ENCODE results near the gene UGT1A9. TPM values are rescaled to one million over a fixed set of nuclear protein-coding genes. Genes with fewer than 3 reads are reported as not detected.
"Not testable (repeated sequence)": the region's sequence is repeated elsewhere in the genome, so short reads cannot be mapped to it uniquely, and the experiment has no call there.

The UGT1A9 gene
- total and polyA plus RNA-seq, 4 donors, result not detected

GRCh38 chr2:233651430-233651829, 20.3 kb upstream of the UGT1A9 start:
- TF ChIP-seq CTCF (IDR thresholded peaks at IDR 0.05; ENCODE audit: control extremely low read depth, extremely low read depth), result no peak
- Histone ChIP-seq H3K36me3 (ENCODE audit: control insufficient read depth in 4 of 4, insufficient read depth in 4 of 4, low read length in 4 of 4) (no peaks in the 10 kb centered on the region), H3K27me3 (ENCODE audit: control insufficient read depth in 3 of 3, insufficient read depth in 3 of 3, low read length in 2 of 3) (no peaks in the 10 kb centered on the region), H3K4me3 (no peak overlapping the region), H3K9ac (ENCODE audit: insufficient read depth in 1 of 2, low read length in 2 of 2) (no peak overlapping the region), H3K4me1 (ENCODE audit: control insufficient read depth in 5 of 5, insufficient read depth in 5 of 5, low read length in 5 of 5) (no peaks in the 10 kb centered on the region), H3K27ac (ENCODE audit: low read depth in 1 of 2, low read length in 1 of 2) (no peak overlapping the region), H3K9me3 (ENCODE audit: control insufficient read depth in 4 of 4, insufficient read depth in 3 of 4, low read length in 3 of 4) (peaks cover 0 to 3% (median 0%) of the 10 kb centered on the region in 4 donors)
- no peak for DNase-seq
- ATAC-seq (ENCODE audit: insufficient read depth, low FRiP score), result no peak
- 91 to 96% methylated on average over 2 of the region's 2 CpGs for WGBS, 2 donors

GRCh38 chr2:233654501-233654900, 17.2 kb upstream of the UGT1A9 start:
- H3K27ac ChIP-seq (ENCODE audit: low read depth in 1 of 2, low read length in 1 of 2), result no peak overlapping the region
- ATAC-seq (ENCODE audit: insufficient read depth, low FRiP score), result no peak
- no peak for DNase-seq
- no peak overlapping the region for H3K4me3 ChIP-seq
- no peak for TF ChIP-seq CTCF (IDR thresholded peaks at IDR 0.05; ENCODE audit: control extremely low read depth, extremely low read depth)
- no peak overlapping the region for H3K9ac ChIP-seq (ENCODE audit: insufficient read depth in 1 of 2, low read length in 2 of 2)
- H3K9me3 ChIP-seq (ENCODE audit: control insufficient read depth in 4 of 4, insufficient read depth in 3 of 4, low read length in 3 of 4), result peaks cover 0 to 3% (median 0%) of the 10 kb centered on the region in 4 donors
- H3K27me3 ChIP-seq (ENCODE audit: control insufficient read depth in 3 of 3, insufficient read depth in 3 of 3, low read length in 2 of 3), result no peaks in the 10 kb centered on the region
- WGBS, 2 donors, result 68 to 71% methylated on average over 6 of the region's 6 CpGs
- H3K4me1 ChIP-seq (ENCODE audit: control insufficient read depth in 5 of 5, insufficient read depth in 5 of 5, low read length in 5 of 5), result no peaks in the 10 kb centered on the region
- H3K36me3 ChIP-seq (ENCODE audit: control insufficient read depth in 4 of 4, insufficient read depth in 4 of 4, low read length in 4 of 4), result no peaks in the 10 kb centered on the region

GRCh38 chr2:233655043-233655442, 16.7 kb upstream of the UGT1A9 start:
- no peak for DNase-seq
- H3K9me3 ChIP-seq (ENCODE audit: control insufficient read depth in 4 of 4, insufficient read depth in 3 of 4, low read length in 3 of 4), result peaks cover 0 to 3% (median under 1%) of the 10 kb centered on the region in 4 donors
- H3K4me3 ChIP-seq, result no peak overlapping the region
- ATAC-seq (ENCODE audit: insufficient read depth, low FRiP score), result no peak
- TF ChIP-seq CTCF (IDR thresholded peaks at IDR 0.05; ENCODE audit: control extremely low read depth, extremely low read depth), result no peak
- H3K9ac ChIP-seq (ENCODE audit: insufficient read depth in 1 of 2, low read length in 2 of 2), result no peak overlapping the region
- H3K27ac ChIP-seq (ENCODE audit: low read depth in 1 of 2, low read length in 1 of 2), result no peak overlapping the region
- H3K36me3 ChIP-seq (ENCODE audit: control insufficient read depth in 4 of 4, insufficient read depth in 4 of 4, low read length in 4 of 4), result no peaks in the 10 kb centered on the region
- no peaks in the 10 kb centered on the region for H3K27me3 ChIP-seq (ENCODE audit: control insufficient read depth in 3 of 3, insufficient read depth in 3 of 3, low read length in 2 of 3)
- 56 to 59% methylated on average over 1 of the region's 1 CpG for WGBS, 2 donors
- H3K4me1 ChIP-seq (ENCODE audit: control insufficient read depth in 5 of 5, insufficient read depth in 5 of 5, low read length in 5 of 5), result no peaks in the 10 kb centered on the region

GRCh38 chr2:233655943-233656342, 15.8 kb upstream of the UGT1A9 start:
- 97 to 98% methylated on average over 3 of the region's 3 CpGs for WGBS, 2 donors
- DNase-seq; H3K4me1 ChIP-seq (ENCODE audit: control insufficient read depth in 5 of 5, insufficient read depth in 5 of 5, low read length in 5 of 5); ATAC-seq (ENCODE audit: insufficient read depth, low FRiP score); H3K27ac ChIP-seq (ENCODE audit: low read depth in 1 of 2, low read length in 1 of 2); H3K4me3 ChIP-seq; H3K9me3 ChIP-seq (ENCODE audit: control insufficient read depth in 4 of 4, insufficient read depth in 3 of 4, low read length in 3 of 4); H3K27me3 ChIP-seq (ENCODE audit: control insufficient read depth in 3 of 3, insufficient read depth in 3 of 3, low read length in 2 of 3); H3K36me3 ChIP-seq (ENCODE audit: control insufficient read depth in 4 of 4, insufficient read depth in 4 of 4, low read length in 4 of 4); H3K9ac ChIP-seq (ENCODE audit: insufficient read depth in 1 of 2, low read length in 2 of 2): not testable (repeated sequence)
